ENCODE measurements around the gene PPP1R3C.

- TF ChIP-seq, protein P1, sequence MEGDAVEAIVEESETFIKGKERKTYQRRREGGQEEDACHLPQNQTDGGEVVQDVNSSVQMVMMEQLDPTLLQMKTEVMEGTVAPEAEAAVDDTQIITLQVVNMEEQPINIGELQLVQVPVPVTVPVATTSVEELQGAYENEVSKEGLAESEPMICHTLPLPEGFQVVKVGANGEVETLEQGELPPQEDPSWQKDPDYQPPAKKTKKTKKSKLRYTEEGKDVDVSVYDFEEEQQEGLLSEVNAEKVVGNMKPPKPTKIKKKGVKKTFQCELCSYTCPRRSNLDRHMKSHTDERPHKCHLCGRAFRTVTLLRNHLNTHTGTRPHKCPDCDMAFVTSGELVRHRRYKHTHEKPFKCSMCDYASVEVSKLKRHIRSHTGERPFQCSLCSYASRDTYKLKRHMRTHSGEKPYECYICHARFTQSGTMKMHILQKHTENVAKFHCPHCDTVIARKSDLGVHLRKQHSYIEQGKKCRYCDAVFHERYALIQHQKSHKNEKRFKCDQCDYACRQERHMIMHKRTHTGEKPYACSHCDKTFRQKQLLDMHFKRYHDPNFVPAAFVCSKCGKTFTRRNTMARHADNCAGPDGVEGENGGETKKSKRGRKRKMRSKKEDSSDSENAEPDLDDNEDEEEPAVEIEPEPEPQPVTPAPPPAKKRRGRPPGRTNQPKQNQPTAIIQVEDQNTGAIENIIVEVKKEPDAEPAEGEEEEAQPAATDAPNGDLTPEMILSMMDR (IDR thresholded peaks at IDR 0.05), result no peak
- TF ChIP-seq POLR2A (IDR thresholded peaks at IDR 0.05), result no peak
- TF ChIP-seq POLR2AphosphoS5 (IDR thresholded peaks at IDR 0.05), result no peak
- TF ChIP-seq EP300 (IDR thresholded peaks at IDR 0.05), result no peak
Measured at GRCh38 chr10:91614225-91614624, 18.6 kb downstream of the PPP1R3C start.

All from stomach (tissue), 4 donors.